ENCODE measurements around the gene CHID1.

CHID1 gene

GRCh38 chr11:910589-911030, at the start of gene CHID1:
Gene CHID1, minus strand, starts transcription at chr11:910810. Its CDS starts 5,994 bp downstream, at chr11:904816.
- no peak for TF ChIP-seq CTCF (IDR thresholded peaks at IDR 0.05; ENCODE audit: borderline replicate concordance, insufficient read depth, low read depth, low read length)
- H3K4me3 ChIP-seq (ENCODE audit: low read depth, low read length), result peak within 1 kb of the TSS; percentile 91

- no peak for TF ChIP-seq CTCF (IDR thresholded peaks at IDR 0.05; ENCODE audit: borderline replicate concordance, insufficient read depth, low read depth, low read length)
- no peak overlapping the region for H3K4me3 ChIP-seq (ENCODE audit: low read depth, low read length)
These were observed 49.0 kb upstream of the CHID1 start for GRCh38 chr11:959608-960007.

- no peak for TF ChIP-seq CTCF (IDR thresholded peaks at IDR 0.05; ENCODE audit: borderline replicate concordance, insufficient read depth, low read depth, low read length)
- no peak overlapping the region for H3K4me3 ChIP-seq (ENCODE audit: low read depth, low read length)
These were observed 48.4 kb upstream of the CHID1 start for GRCh38 chr11:959027-959426.

- no peak for TF ChIP-seq CTCF (IDR thresholded peaks at IDR 0.05; ENCODE audit: borderline replicate concordance, insufficient read depth, low read depth, low read length)
- H3K4me3 ChIP-seq (ENCODE audit: low read depth, low read length), result no peak overlapping the region
These were observed 47.5 kb upstream of the CHID1 start for GRCh38 chr11:958101-958500.

- no peak overlapping the region for H3K4me3 ChIP-seq (ENCODE audit: low read depth, low read length)
- no peak for TF ChIP-seq CTCF (IDR thresholded peaks at IDR 0.05; ENCODE audit: borderline replicate concordance, insufficient read depth, low read depth, low read length)
These were observed 46.8 kb upstream of the CHID1 start for GRCh38 chr11:957212-957920.

GRCh38 chr11:955154-956063, 44.8 kb upstream of the CHID1 start:
- no peak for TF ChIP-seq CTCF (IDR thresholded peaks at IDR 0.05; ENCODE audit: borderline replicate concordance, insufficient read depth, low read depth, low read length)
- H3K4me3 ChIP-seq (ENCODE audit: low read depth, low read length), result no peak overlapping the region
